Kidney (tissue), 14 donors: ENCODE data around the gene PACC1. TPM values are rescaled to one million over a fixed set of nuclear protein-coding genes. Genes with fewer than 3 reads are reported as not detected.

Source experiments
- DNase-seq, 5 donors: peaks; one replicate each; pipeline ENCODE4 v3.0.0-alpha.2; 2013 to 2020
- FAIRE-seq: peaks from 2 replicates; lab custom pipeline; 2012; peaks lifted over from hg19 to GRCh38; lab: Jason Lieb, UNC
- H3K27ac ChIP-seq, 2 donors: one replicate each; pipeline ENCODE4 v1.7.0; 2013; ENCODE audit warnings: low read depth in 2 of 2, low read length in 2 of 2, inconsistent platforms in 1 of 2
- H3K27me3 ChIP-seq: one replicate; pipeline ENCODE4 v1.7.1; 2013; ENCODE audit warnings: low read length, inconsistent platforms; ENCODE audit not compliant: control insufficient read depth, insufficient read depth
- H3K36me3 ChIP-seq, 3 donors: one replicate each; pipeline versions ENCODE4 v1.7.0 to v1.7.1; 2013; ENCODE audit warnings: low read length in 3 of 3, control low read depth in 1 of 3, inconsistent platforms in 1 of 3; ENCODE audit not compliant: insufficient read depth in 3 of 3, control insufficient read depth in 2 of 3
- H3K4me1 ChIP-seq, 3 donors: one replicate each; pipeline versions ENCODE4 v1.7.0 to v1.7.1; 2013; ENCODE audit warnings: low read length in 3 of 3, inconsistent platforms in 1 of 3, low read depth in 1 of 3; ENCODE audit not compliant: control insufficient read depth in 2 of 3, insufficient read depth in 2 of 3
- H3K4me3 ChIP-seq, 3 donors: one replicate each; pipeline versions ENCODE4 v1.7.0 to v1.8.1; 2013; ENCODE audit warnings: low read length in 3 of 3, control low read depth in 1 of 3, inconsistent platforms in 1 of 3
- H3K9ac ChIP-seq, 3 donors: one replicate each; pipeline versions ENCODE4 v1.7.0 to v1.7.1; 2013; ENCODE audit warnings: low read length in 3 of 3, control low read depth in 1 of 3, inconsistent platforms in 1 of 3
- H3K9me3 ChIP-seq, 3 donors: one replicate each; pipeline versions ENCODE4 v1.7.0 to v1.7.1; 2013; ENCODE audit warnings: low read length in 3 of 3, control low read depth in 1 of 3, inconsistent platforms in 1 of 3; ENCODE audit not compliant: control insufficient read depth in 2 of 3, insufficient read depth in 1 of 3
- CTCF ChIP-seq: IDR thresholded peaks from 3 replicates; pipeline ENCODE4 v1.5.1; 2012; ENCODE audit warnings: mild to moderate bottlenecking, moderate library complexity, borderline replicate concordance; ENCODE audit not compliant: insufficient read depth; ENCODE audit errors: extremely low read depth
- intact Hi-C: fragments of 100-400 bp; cut with DNase I; formaldehyde crosslinking; loops from one replicate; pipeline ENCODE4 v1.11.1; 2022
- polyA plus RNA-seq: library from polyadenylated mRNA; stranded (reverse); fragments of 350-450 nt; fragmentation: Illumina TruSeq; extraction: RNeasy Lipid Tissue Mini Kit (QIAGEN cat#74804); gene quantifications from one replicate; pipeline ENCODE4 v1.2.3, GENCODE V29; 2014; ENCODE audit warnings: low read depth, low replicate concordance; ENCODE audit not compliant: insufficient read depth
- total RNA-seq: library from RNA; stranded (reverse); fragmentation: NEBNext Ultra II Directional; extraction: Animal tissue kit (Norgen Biotek cat#: 25700); gene quantifications from one replicate; pipeline ENCODE4 v1.2.1, GENCODE V29; 2021
- donor health status: control.
- donor health status: control.
- donor health status: control.
- donor health status: control.
- donor health status: control.
- donor health status: DM: yes; HTN: yes; CAD: no.
- donor health status: Normal renal cell carcinoma (clear cell type).

Gene PACC1
- total and polyA plus RNA-seq, 2 donors from 2014 or later = 8.7 to 13.7 TPM

- Histone ChIP-seq H3K27me3 (no peaks in the 10 kb centered on the region), H3K9ac (no peak overlapping the region), H3K9me3 (no peaks in the 10 kb centered on the region), H3K27ac (no peak overlapping the region), H3K4me1 (peaks cover 0 to 4% (median 0%) of the 10 kb centered on the region in 3 donors), H3K36me3 (no peaks in the 10 kb centered on the region), H3K4me3 (no peak overlapping the region)
- FAIRE-seq (no peak), DNase-seq (no peak)
- no peak for TF ChIP-seq CTCF
- intact Hi-C loops = no loop called here
Measured at GRCh38 chr1:212315184-212315583, 99.5 kb downstream of the PACC1 start.

Other genes starting within 250 kb of the PACC1 start
- gene PPP2R5A, start 129.5 kb downstream of the PACC1 start, total RNA-seq = 67.3 TPM
- 36.6 TPM for gene PPP2R5A, start 129.5 kb downstream of the PACC1 start, polyA plus RNA-seq
- gene NENF, start 18.0 kb upstream of the PACC1 start, total RNA-seq = 63.0 TPM
- 210 TPM for gene NENF, start 18.0 kb upstream of the PACC1 start, polyA plus RNA-seq
- 12.8 TPM for gene ATF3, start 193.9 kb upstream of the PACC1 start, total RNA-seq
- 14.6 TPM for gene ATF3, start 193.9 kb upstream of the PACC1 start, polyA plus RNA-seq